ENCODE results near the gene IL17D.

- no peak for TF ChIP-seq CTCF (IDR thresholded peaks at IDR 0.05)
- TF ChIP-seq EP300 (IDR thresholded peaks at IDR 0.05) = no peak
Observed at GRCh38 chr13:20760872-20761271, 57.4 kb downstream of the IL17D start.

Data from tibial nerve (tissue), 4 donors.